ENCODE results near the gene OSM.
"Not testable (repeated sequence)": the region's sequence is repeated elsewhere in the genome, so short reads cannot be mapped to it uniquely, and the experiment has no call there.

The OSM gene

GRCh38 chr22:30244066-30244465 is 22.6 kb downstream of the OSM start:
- no peak for DNase-seq (ENCODE audit: low spot score)

DNA sequence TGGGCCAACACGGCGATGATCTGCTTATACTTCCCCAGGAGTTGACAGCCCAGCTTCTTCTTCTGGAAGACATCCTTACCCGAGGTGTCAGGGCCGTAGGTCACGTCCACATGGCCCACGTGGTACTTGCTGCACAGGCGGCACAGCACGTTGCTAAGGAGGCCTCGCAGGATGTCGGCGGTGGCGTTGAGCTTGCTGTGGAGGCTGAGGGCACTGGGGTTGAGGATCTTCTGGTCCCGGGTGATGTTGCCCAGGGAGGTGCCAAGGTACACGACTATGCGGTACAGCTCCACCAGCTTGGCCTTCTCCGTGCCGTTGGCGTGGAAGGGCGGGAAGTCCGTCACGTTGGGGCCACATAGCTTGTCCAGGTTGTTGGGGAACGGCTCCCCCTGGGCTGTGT is 23.0 kb downstream of the OSM start:
- no peak for DNase-seq (ENCODE audit: low spot score)

DNA sequence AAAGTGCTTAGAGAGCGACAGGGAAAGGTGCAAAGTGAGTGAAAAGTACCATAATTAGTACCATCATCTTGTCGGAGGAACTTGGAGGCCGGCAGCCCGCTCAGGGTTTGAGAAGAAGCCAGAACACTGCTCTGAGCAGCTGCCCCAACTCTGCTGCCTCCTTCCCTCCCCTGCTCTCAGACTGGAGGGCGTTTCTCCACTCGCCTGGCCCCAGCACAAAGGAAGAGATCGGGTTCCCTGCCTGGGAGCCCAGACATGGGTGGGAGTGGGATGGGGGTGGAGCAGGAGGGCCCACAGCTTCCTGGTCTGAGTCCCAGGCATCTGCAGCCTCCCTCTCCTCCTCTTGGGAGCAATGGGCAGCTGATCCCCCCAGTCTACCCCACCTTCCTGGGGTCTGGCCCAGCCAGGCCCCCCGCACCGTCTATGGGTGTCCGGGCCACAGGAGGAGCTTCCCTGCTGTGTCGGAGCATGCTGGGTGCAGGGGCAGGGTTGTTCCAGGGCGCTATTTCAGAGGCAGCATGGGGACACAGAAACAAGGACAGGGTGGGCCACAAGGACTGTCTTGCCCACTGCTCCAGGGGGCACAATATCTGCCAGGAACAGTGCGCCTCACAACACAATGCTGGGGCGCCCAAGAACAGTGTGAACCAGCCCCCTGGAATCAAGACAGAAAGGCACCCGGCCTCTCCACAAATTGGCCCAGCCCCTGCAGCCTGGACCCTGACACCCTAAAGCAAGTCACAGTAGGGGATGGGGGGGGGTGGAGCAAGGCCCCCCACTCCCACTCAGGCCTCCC is 24.9 kb downstream of the OSM start:
- DNase-seq (ENCODE audit: low spot score), result no peak

DNA sequence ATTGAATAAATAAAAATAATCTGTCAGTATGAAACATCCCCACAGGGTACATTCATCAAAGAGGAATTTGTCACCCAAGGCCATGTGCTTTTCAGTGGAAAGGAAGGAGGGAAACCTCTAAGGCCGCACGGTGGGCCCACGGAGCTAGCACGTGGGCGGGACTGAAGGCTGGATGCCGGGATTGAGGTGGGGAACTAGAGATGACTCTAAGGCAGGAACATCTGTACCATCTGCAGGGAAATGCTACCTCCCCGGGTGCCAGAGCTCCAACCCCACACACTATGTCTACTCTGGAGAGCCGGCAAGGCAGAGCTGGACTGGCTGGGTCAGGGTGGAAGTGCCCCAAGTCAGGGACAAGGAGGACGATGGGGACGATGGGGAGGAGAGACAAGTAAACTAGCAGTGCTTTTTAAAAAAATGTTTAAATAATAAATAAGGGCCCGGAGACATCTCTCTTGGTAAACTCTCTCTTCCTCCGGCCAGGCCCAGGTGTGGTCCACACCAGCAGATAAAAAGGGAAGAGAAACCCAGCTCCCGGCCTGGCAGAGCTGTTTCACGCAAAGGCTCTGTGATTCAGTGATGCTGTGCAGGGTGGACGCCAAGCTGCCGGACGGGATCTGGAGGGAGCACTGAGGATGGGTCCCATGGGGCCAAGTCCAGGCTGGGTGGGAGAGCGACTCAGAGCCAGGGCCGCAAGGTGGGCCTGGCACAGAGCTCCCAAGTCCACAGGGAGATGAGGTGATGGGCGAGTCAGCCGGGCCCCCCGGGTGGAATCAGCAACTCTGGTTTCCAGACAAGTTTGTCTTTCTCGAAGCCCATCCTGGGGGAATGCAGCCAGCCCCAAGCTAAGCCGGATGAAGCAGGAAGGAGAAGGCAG is 25.9 kb downstream of the OSM start:
- no peak for DNase-seq (ENCODE audit: low spot score)

- no peak for DNase-seq (ENCODE audit: low spot score)
These were observed 26.9 kb downstream of the OSM start for GRCh38 chr22:30239488-30240405.

DNA sequence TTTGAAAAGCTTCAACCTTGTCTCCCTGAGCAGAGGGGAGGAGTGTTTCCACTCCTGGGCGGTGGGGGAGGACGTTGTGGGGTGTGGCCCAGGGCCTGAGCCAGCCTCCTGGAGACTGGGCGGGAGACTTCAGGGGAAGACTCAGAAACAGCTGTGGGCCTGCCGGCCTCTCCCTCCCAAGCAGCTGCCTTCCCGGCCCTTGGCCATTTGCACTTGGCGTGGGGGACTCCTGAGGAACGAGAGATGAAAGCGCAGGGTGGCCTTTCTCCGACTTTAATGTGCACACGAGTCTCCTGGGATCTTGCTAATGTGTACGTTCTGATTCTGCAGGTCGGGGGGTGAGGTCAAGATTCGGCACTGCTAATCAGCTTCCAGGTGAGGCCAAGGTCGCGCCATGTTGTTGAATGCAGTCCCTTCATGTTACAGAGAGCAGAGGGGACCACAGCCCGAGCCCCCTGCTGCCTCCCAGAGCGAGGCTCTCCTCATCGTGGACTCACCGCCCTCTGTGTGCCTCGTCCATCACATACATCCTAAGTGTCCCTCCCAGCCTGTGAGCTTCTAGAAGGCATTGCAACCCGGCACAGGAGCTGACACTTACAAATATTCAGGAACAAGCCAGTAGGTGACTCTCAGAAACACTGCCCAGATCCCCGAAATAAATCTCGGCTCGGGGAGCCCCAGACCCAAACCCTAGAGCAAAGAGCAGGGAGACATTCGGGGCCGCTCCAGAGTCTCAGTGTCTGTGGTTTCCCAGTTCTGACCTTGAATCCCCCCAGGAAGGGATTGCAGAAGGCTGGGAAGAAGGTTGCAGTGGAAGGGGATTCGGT is 27.8 kb downstream of the OSM start:
- DNase-seq (ENCODE audit: low spot score), result peak; percentile 64

DNA sequence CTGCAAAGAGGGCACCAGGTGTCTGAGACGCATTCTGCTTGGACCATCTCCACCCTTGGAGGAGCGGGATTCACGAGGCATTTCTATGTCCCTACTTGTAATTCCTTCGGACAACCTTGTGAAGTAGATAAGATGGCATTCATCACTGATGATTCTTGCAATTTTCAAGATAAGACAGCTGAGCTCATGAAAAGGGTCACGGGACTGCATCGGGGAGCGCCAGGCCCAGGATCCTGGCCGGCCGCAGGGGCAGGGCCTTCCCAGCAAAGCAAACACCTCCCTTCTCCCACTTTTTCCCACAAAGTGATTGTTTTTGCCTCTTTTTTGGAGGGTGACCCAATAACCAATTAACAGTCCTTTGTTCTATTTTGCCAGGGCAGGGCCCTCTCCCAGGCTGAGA is 28.5 kb downstream of the OSM start:
- no peak for DNase-seq (ENCODE audit: low spot score)

- no peak for DNase-seq (ENCODE audit: low spot score)
These were observed 29.8 kb downstream of the OSM start for GRCh38 chr22:30236875-30237274.

DNA sequence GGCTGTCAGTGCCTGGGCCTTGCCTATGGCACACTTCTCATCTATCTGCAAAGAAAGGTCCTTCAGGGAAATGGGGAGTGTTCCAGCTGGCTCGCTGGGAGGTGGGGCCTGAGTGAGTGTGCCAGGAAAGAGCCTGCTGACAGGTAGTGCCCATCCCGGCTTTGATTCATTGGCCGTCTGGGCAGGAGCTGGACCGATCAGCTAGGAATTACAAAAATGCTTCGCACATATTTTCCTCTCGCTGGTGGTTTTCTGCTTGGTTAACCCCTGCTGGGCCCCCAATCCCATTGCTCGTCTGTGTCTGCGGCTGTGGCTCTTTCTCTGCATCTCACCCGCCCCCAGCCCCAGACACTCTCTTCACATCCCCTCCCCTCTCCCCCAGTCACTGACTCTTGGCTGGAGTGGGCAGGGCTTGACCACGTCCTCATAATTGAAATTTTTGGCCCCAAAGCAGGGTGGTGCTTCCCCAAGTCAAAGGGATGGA is 30.9 kb downstream of the OSM start:
- DNase-seq (ENCODE audit: low spot score), result peak; percentile 73

DNA sequence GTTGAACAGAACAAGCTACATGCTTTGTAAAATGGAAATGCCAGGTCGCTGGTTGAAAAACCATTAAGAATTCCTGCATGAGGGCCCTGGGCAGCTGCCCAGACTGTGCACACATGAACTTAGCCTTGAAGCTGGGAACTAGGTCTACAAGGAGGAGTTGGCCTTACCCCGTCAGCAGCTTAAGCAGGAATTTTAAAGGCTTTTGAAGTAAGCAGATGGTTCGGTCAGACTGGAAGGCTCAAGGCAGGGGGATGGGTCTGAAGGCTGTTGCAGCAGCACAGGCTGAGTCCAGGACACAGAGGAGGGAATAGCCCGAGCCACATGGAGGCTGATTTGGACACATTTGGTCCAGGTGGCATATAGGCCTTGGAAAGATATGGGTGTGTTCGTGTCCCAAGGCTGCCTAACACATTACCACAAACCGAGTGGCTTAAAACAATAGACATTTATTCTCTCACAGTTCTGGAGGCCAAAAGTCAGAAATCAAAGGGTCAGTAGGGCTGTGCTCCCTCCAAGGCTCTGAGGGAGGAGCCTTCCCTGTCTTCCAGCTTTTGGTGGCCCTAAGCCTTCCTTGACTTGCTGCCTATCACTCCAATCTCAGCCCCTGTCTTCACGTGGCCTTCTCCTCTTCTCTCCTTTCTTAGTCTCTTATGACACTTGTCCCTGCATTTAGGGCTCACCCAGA is 31.7 kb downstream of the OSM start:
- DNase-seq (ENCODE audit: low spot score), result peak; percentile 26

GRCh38 chr22:30234325-30234724 is 32.3 kb downstream of the OSM start:
- DNase-seq (ENCODE audit: low spot score), result not testable (repeated sequence)

- no peak for DNase-seq (ENCODE audit: low spot score)
These were observed 33.1 kb downstream of the OSM start for GRCh38 chr22:30233582-30233981.

- no peak for DNase-seq (ENCODE audit: low spot score)
These were observed 33.9 kb downstream of the OSM start for GRCh38 chr22:30232716-30233218.

- no peak for DNase-seq (ENCODE audit: low spot score)
These were observed 35.7 kb downstream of the OSM start for GRCh38 chr22:30230787-30231461.

DNA sequence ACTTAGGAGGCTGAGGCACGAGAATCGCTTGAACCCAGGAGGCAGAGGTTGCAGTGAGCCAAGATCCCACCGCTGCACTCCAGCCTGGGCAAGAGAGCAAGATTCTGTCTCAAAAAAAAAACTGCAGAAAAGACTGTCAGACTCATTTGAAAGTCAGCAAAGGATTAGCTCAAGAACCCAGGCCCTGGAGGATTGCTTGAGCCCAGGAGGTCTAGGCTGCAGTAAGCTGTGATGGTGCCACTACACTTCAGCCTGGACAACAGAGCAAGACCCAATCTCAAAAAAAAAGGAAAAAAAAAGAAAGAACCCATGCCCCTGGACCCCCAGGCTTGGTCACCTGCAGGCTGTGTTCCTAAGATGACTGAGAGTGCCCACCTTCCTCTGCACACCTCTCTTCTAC is 36.3 kb downstream of the OSM start:
- no peak for DNase-seq (ENCODE audit: low spot score)

DNA sequence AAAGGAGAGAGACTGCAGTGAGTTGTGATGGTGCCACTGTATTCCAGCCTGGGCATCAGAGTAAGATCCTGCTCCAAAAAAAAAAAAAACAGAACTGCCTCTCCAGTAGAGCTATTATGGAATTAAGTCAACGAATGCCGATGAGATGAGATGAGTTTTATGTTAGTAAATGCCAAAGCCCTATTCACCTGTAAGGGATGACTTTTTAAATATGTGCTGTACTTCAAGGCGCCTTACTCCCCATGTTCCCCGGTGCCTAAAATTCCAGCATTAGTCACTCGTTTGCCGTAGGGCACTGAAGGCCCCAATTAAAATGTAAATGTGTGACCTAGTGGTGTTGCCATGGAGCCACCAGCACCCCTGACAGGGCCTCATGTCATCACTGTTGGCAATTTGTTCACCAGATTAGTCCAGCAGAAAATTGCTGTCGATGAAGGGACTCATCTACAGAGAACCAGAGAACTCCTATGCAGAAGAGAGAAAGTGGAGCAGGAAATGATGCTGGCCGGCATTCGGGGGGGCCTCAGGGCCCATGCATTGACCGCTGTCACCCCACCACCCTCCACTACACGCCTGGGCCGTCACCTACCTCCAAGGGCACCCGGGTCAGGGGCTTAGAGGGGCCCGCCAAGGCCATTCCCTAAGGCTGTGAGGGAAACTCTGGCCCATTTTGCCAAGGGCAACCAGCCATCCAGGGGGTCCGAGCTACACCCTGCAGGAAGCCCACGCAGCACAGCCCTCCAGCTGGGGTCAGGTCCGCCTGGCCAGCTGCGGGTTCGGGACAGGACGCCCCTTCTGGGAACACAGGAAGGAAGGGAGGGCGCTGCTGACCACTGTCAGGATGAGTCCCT is 37.9 kb downstream of the OSM start:
- DNase-seq (ENCODE audit: low spot score), result no peak

DNA sequence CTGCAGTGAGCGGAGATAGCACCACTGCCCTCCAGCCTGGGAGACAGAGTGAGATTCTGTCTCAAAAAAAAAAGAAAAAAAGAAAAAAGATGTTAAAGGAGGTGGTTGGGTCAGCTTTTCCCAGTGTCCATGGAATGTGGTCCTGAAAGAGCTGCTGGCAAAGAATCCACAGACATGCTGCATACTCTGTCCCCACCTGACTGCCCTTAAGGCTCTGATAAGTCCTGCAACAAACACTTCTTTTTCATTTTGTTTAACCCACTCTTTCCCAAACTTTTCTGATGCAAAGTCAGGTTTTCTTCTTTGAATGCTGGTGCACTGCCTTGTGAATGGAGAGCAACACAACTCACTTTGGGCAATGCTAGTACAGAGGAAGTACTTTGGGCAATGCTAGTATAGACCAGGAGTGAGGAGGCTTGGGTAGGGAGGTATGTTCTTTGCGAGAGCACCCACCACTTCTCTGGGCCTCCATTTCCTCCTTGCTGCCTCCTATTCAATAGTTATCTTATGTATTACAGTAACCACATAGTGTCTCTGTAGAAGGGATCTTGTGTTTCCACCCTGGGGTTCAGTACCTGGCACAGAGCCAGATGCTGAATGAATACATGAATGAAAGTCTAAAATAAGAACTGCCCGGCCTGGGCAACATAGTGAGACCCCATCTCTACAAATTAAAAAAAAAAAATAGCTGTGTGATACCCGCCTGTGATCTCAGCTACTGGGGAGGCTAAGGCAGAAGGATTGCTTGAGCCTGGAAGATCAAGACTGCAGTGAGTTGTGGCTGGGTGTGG is 39.0 kb downstream of the OSM start:
- DNase-seq (ENCODE audit: low spot score), result no peak
